Measurements from ENCODE around the gene DAAM2.

- peak in 1 of 7 experiments; percentile 13 for TF ChIP-seq CTCF (IDR thresholded peaks at IDR 0.05)
- no peak for TF ChIP-seq POLR2A (IDR thresholded peaks at IDR 0.05)
- no peak for TF ChIP-seq EP300 (IDR thresholded peaks at IDR 0.05)
Observed at GRCh38 chr6:39812853-39813533, 20.8 kb downstream of the DAAM2 start.

Measured in stomach (tissue), 4 donors.